HCT116 (cell line): ENCODE data around the gene MTHFD2L. TPM values are rescaled to one million over a fixed set of nuclear protein-coding genes. Genes with fewer than 3 reads are reported as not detected.
"Not testable (repeated sequence)": the region's sequence is repeated elsewhere in the genome, so short reads cannot be mapped to it uniquely, and the experiment has no call there.

ENCODE experiments used
- ATAC-seq: fragments of 200-7000 bp; cut with Tn5 transposase; 2 replicates; pipeline ENCODE4 v1.9.1; 2020; ENCODE audit warnings: mild to moderate bottlenecking, moderate library complexity
- BruUV-seq: library from RNA; stranded (reverse); fragments of 400-500 nt; replicated peaks from 2 replicates; lab custom pipeline; 2021; lab: Mats Ljungman, UMichigan
- CTCF ChIA-PET: fragments of 300-600 bp; sonication (Branson Sonifier 250); formaldehyde crosslinking; loops from one replicate; lab custom pipeline; 2021; ENCODE audit warnings: antibody characterized with exemption; lab: Charles Lee
- POLR2A ChIA-PET: fragments of 300-600, 350-600 bp; sonication (Branson Sonifier 250); formaldehyde crosslinking; loops from one replicate; lab custom pipeline; 2021; ENCODE audit warnings: antibody characterized with exemption; lab: Charles Lee
- RAD21 ChIA-PET, 2 experiments: fragments of 300-600 bp; sonication (Branson Sonifier 250); formaldehyde crosslinking; loops; one replicate each; lab custom pipeline; 2023; ENCODE audit warnings: low total read pairs in 2 of 2; ENCODE audit not compliant: uncharacterized antibody in 2 of 2, unreplicated experiment in 2 of 2, low non-redundant PET in 1 of 2; lab: Charles Lee
- DNase-seq: peaks from one replicate; pipeline ENCODE4 v3.0.0-alpha.2; 2010; ENCODE audit warnings: low read depth, low spot score
- H2AFZ ChIP-seq: fragments of 200-600 bp; shearing (Covaris generic), sonication (generic); 2 replicates; pipeline ENCODE4 v1.6.1; 2017; ENCODE audit warnings: low read depth, mixed run types, mixed read lengths, antibody characterized with exemption, low read length; ENCODE audit not compliant: poor library complexity, severe bottlenecking
- H3K27ac ChIP-seq: 2 replicates; pipeline ENCODE4 v1.5.1; 2012; ENCODE audit warnings: low read depth, low read length
- H3K27me3 ChIP-seq: fragments of 200-600 bp; sonication (generic); 2 replicates; pipeline ENCODE4 v1.6.1; 2016; ENCODE audit warnings: mixed run types, low read length, mixed read lengths; ENCODE audit not compliant: insufficient read depth
- H3K36me3 ChIP-seq, 2 experiments: fragments of 200-500 bp in 1 of 2; fragments of 200-600 bp in 1 of 2; sonication (Bioruptor generic) in 1 of 2; sonication (generic) in 1 of 2; 2 replicates each; pipeline versions ENCODE4 v1.5.1 to v1.6.1; 2014 to 2016; ENCODE audit warnings: low read length in 2 of 2, inconsistent platforms in 1 of 2, mixed read lengths in 1 of 2, mixed run types in 1 of 2; ENCODE audit not compliant: insufficient read depth in 2 of 2, control insufficient read depth in 1 of 2
- H3K4me1 ChIP-seq, 2 experiments: fragments of 200-600 bp in 1 of 2; sonication (generic) in 1 of 2; 2 replicates each; pipeline versions ENCODE4 v1.5.1 to v1.6.1; 2012 to 2017; ENCODE audit warnings: low read length in 2 of 2, inconsistent platforms in 1 of 2, mild to moderate bottlenecking in 1 of 2, mixed read lengths in 1 of 2, mixed run types in 1 of 2, moderate library complexity in 1 of 2; ENCODE audit not compliant: insufficient read depth in 2 of 2, control insufficient read depth in 1 of 2
- H3K4me2 ChIP-seq: fragments of 200-600 bp; sonication (generic); 2 replicates; pipeline ENCODE4 v1.6.1; 2017; ENCODE audit warnings: mixed run types, low read length, mixed read lengths
- H3K4me3 ChIP-seq, 2 experiments: fragments of 200-600 bp in 1 of 2; sonication (generic) in 1 of 2; replicated peaks in 1 of 2; 2 replicates each; pipeline ENCODE4 v1.5.1; 2011 to 2016; ENCODE audit warnings: low read length in 2 of 2, control low read depth in 1 of 2, low read depth in 1 of 2, mild to moderate bottlenecking in 1 of 2, mixed read lengths in 1 of 2, mixed run types in 1 of 2
- H3K79me2 ChIP-seq: fragments of 200-600 bp; sonication (generic); 2 replicates; pipeline ENCODE4 v1.6.1; 2017; ENCODE audit warnings: mild to moderate bottlenecking, mixed run types, low read length, moderate library complexity, mixed read lengths; ENCODE audit not compliant: insufficient read depth
- H3K9ac ChIP-seq: fragments of 200-600 bp; sonication (generic); 2 replicates; pipeline ENCODE4 v1.6.1; 2016; ENCODE audit warnings: low read length, mixed read lengths
- H3K9me2 ChIP-seq: fragments of 200-600 bp; sonication (generic), shearing (Covaris generic); 2 replicates; pipeline ENCODE4 v1.6.1; 2017; ENCODE audit warnings: mixed run types, mild to moderate bottlenecking, moderate library complexity; ENCODE audit not compliant: insufficient read depth
- H3K9me3 ChIP-seq, 2 experiments: fragments of 200-500 bp in 1 of 2; fragments of 200-600 bp in 1 of 2; sonication (Bioruptor generic) in 1 of 2; sonication (generic) in 1 of 2; 2 replicates each; pipeline ENCODE4 v1.6.1; 2014 to 2017; ENCODE audit warnings: low read length in 2 of 2, mixed read lengths in 2 of 2, inconsistent platforms in 1 of 2, low read depth in 1 of 2, mild to moderate bottlenecking in 1 of 2, mixed run types in 1 of 2, moderate library complexity in 1 of 2; ENCODE audit not compliant: control insufficient read depth in 1 of 2, insufficient read depth in 1 of 2
- H4K20me1 ChIP-seq: fragments of 200-600 bp; sonication (generic), shearing (Covaris generic); 2 replicates; pipeline ENCODE4 v1.6.1; 2017; ENCODE audit warnings: mixed run types, mild to moderate bottlenecking, moderate library complexity; ENCODE audit not compliant: insufficient read depth
- CEBPB ChIP-seq: IDR thresholded peaks from 2 replicates; pipeline ENCODE4 v1.6.1; 2012; ENCODE audit warnings: low read depth
- CTCF ChIP-seq, 3 experiments: fragments of 200-600 bp in 1 of 3; sonication (generic) in 1 of 3; IDR thresholded peaks in 2 of 3; conservative IDR thresholded peaks in 1 of 3; 2 replicates each; pipeline ENCODE4 v1.5.1; 2012 to 2017; ENCODE audit warnings: low read depth in 2 of 3, low read length in 2 of 3, antibody characterized with exemption in 1 of 3, borderline replicate concordance in 1 of 3, control low read depth in 1 of 3, mild to moderate bottlenecking in 1 of 3, mixed read lengths in 1 of 3, mixed run types in 1 of 3, moderate library complexity in 1 of 3; ENCODE audit not compliant: insufficient read depth in 1 of 3
- ELF1 ChIP-seq: IDR thresholded peaks from 2 replicates; pipeline ENCODE4 v1.6.1; 2012; ENCODE audit warnings: low read depth, borderline replicate concordance
- FOSL1 ChIP-seq: IDR thresholded peaks from 2 replicates; pipeline ENCODE4 v1.6.1; 2012; ENCODE audit warnings: low read depth
- RAD21 ChIP-seq: IDR thresholded peaks from 2 replicates; pipeline ENCODE4 v1.6.1; 2012; ENCODE audit warnings: low read depth, mild to moderate bottlenecking
- YY1 ChIP-seq: IDR thresholded peaks from 2 replicates; pipeline ENCODE4 v1.6.1; 2011; ENCODE audit warnings: low read length, low read depth, moderate library complexity, mild to moderate bottlenecking; ENCODE audit not compliant: insufficient replicate concordance; ENCODE audit errors: extremely low read depth
- intact Hi-C: fragments of 100-400 bp; cut with micrococcal nuclease; formaldehyde crosslinking; loops from 2 replicates; pipeline ENCODE4 v1.10.0; 2022
- total RNA-seq: library from RNA; stranded (reverse); gene quantifications from one replicate; pipeline ENCODE4 v1.2.1, GENCODE V29; 2021; ENCODE audit not compliant: unreplicated experiment

Gene MTHFD2L
- total RNA-seq, 1 experiment from 2014 or later = 15.0 TPM

GRCh38 chr4:74125029-74125428 lies 32.9 kb upstream of the MTHFD2L start (continued):
- TF ChIP-seq CTCF (IDR thresholded peaks at IDR 0.05 in 2 of 3, conservative IDR thresholded peaks at IDR 0.05 in 1 of 3; ENCODE audit: borderline replicate concordance in 1 of 3, insufficient read depth in 1 of 3, low read depth in 2 of 3, low read length in 2 of 3) = no peak
- TF ChIP-seq YY1 = no peak

- no TSS peak for BruUV-seq
- H4K20me1 ChIP-seq = no peaks in the 10 kb centered on the region
- no peak overlapping the region for H3K27ac ChIP-seq
- no peak overlapping the region for H3K4me3 ChIP-seq
- ChIA-PET POLR2A (no interaction called here), RAD21 (no interaction called here), CTCF (no interaction called here)
- H3K9me2 ChIP-seq = no peaks in the 10 kb centered on the region
- DNase-seq = no peak
- H3K9me3 ChIP-seq = no peaks in the 10 kb centered on the region; a peak in 2 of 4 replicates
- no peak overlapping the region for H3K4me2 ChIP-seq
- no peaks in the 10 kb centered on the region for H3K36me3 ChIP-seq
- intact Hi-C loops = no loop called here
- TF ChIP-seq ELF1 (no peak), CTCF (IDR thresholded peaks at IDR 0.05 in 2 of 3, conservative IDR thresholded peaks at IDR 0.05 in 1 of 3; ENCODE audit: borderline replicate concordance in 1 of 3, insufficient read depth in 1 of 3, low read depth in 2 of 3, low read length in 2 of 3) (no peak), FOSL1 (no peak), RAD21 (no peak), CEBPB (no peak)
- no peaks in the 10 kb centered on the region for H3K4me1 ChIP-seq
- no peak overlapping the region for H3K9ac ChIP-seq
- ATAC-seq = no peak
- H3K27me3 ChIP-seq = no peaks in the 10 kb centered on the region
- no peak overlapping the region for H2AFZ ChIP-seq
- H3K79me2 ChIP-seq = no peaks in the 10 kb centered on the region
These were observed 30.2 kb upstream of the MTHFD2L start for GRCh38 chr4:74127745-74128144.

GRCh38 chr4:74130843-74131242 lies 27.1 kb upstream of the MTHFD2L start:
- H2AFZ ChIP-seq, DNase-seq, H3K4me3 ChIP-seq, H3K36me3 ChIP-seq, H4K20me1 ChIP-seq, H3K4me2 ChIP-seq, H3K27ac ChIP-seq, H3K9ac ChIP-seq, H3K9me2 ChIP-seq, CTCF ChIA-PET, H3K9me3 ChIP-seq, POLR2A ChIA-PET, H3K27me3 ChIP-seq, ATAC-seq, H3K4me1 ChIP-seq, H3K79me2 ChIP-seq, RAD21 ChIA-PET, BruUV-seq: not testable (repeated sequence)
- intact Hi-C loops = loop anchor here (5.0 to 10.0 kb wide), 2 partner anchors 534 to 816 kb away; no protein-coding TSS in a partner anchor

- H3K9ac ChIP-seq, H3K36me3 ChIP-seq, H3K4me1 ChIP-seq, H2AFZ ChIP-seq, BruUV-seq, ATAC-seq, DNase-seq, POLR2A ChIA-PET, H4K20me1 ChIP-seq, H3K27me3 ChIP-seq, RAD21 ChIA-PET, H3K79me2 ChIP-seq, H3K4me2 ChIP-seq, H3K4me3 ChIP-seq, H3K9me2 ChIP-seq, H3K9me3 ChIP-seq, H3K27ac ChIP-seq: not testable (repeated sequence)
- intact Hi-C loops = loop anchor here (5.0 to 10.0 kb wide), 2 partner anchors 535 to 817 kb away; no protein-coding TSS in a partner anchor
- CTCF ChIA-PET = interaction anchor here (0.9 kb wide), 1 partner anchor 264 kb away, joined by 4 read pairs; no protein-coding TSS in a partner anchor
These were observed 25.7 kb upstream of the MTHFD2L start for GRCh38 chr4:74132188-74132587.
